GM23338 (cell line): ENCODE results near the gene KRT24. TPM values are rescaled to one million over a fixed set of nuclear protein-coding genes. Genes with fewer than 3 reads are reported as not detected.
A peak's percentile ranks its signal among the peaks of the same experiment; 100 is the strongest.

Source experiments
- ATAC-seq: fragments of 200-7000 bp; cut with Tn5 transposase; 3 replicates; pipeline ENCODE4 v1.9.1; 2020
- DNase-seq: peaks from one replicate; pipeline ENCODE4 v3.0.0-alpha.2; 2015; ENCODE audit warnings: low spot score
- H2AFZ ChIP-seq: fragments of 200-600 bp; sonication (generic); 2 replicates; pipeline ENCODE4 v1.8.0; 2016; ENCODE audit warnings: antibody characterized with exemption, mild to moderate bottlenecking, moderate library complexity
- H3F3A ChIP-seq: fragments of 200-600 bp; sonication (generic); replicated peaks from 2 replicates; pipeline ENCODE4 v1.8.0; 2017; ENCODE audit warnings: antibody characterized with exemption, mixed run types, low read depth
- H3K27ac ChIP-seq: fragments of 200-600 bp; sonication (generic); 2 replicates; pipeline ENCODE4 v1.6.1; 2016; ENCODE audit warnings: low read depth
- H3K27me3 ChIP-seq: fragments of 200-600 bp; sonication (generic); 2 replicates; pipeline ENCODE4 v1.8.0; 2016; ENCODE audit warnings: mild to moderate bottlenecking, mixed run types, moderate library complexity; ENCODE audit not compliant: insufficient read depth
- H3K36me3 ChIP-seq: fragments of 200-600 bp; sonication (generic); 2 replicates; pipeline ENCODE4 v1.8.0; 2016; ENCODE audit warnings: mild to moderate bottlenecking; ENCODE audit not compliant: insufficient read depth
- H3K4me1 ChIP-seq: fragments of 200-600 bp; sonication (generic); 2 replicates; pipeline ENCODE4 v1.8.0; 2016; ENCODE audit warnings: mild to moderate bottlenecking, moderate library complexity; ENCODE audit not compliant: insufficient read depth
- H3K4me2 ChIP-seq: fragments of 200-600 bp; sonication (generic); 2 replicates; pipeline ENCODE4 v1.7.1; 2017; ENCODE audit warnings: mixed run types
- H3K4me3 ChIP-seq: fragments of 200-600 bp; sonication (generic); 2 replicates; pipeline ENCODE4 v1.6.1; 2016; ENCODE audit warnings: mixed run types
- H3K79me2 ChIP-seq: fragments of 200-600 bp; sonication (generic); replicated peaks from 2 replicates; pipeline ENCODE4 v1.8.0; 2017; ENCODE audit warnings: mild to moderate bottlenecking; ENCODE audit not compliant: insufficient read depth
- H3K9me2 ChIP-seq: fragments of 200-600 bp; sonication (generic); 2 replicates; pipeline ENCODE4 v1.8.0; 2017; ENCODE audit not compliant: insufficient read depth
- H4K20me1 ChIP-seq: fragments of 200-600 bp; sonication (generic); replicated peaks from 2 replicates; pipeline ENCODE4 v1.8.0; 2017; ENCODE audit warnings: mild to moderate bottlenecking; ENCODE audit not compliant: insufficient read depth
- H3K27ac Mint-ChIP-seq: 2 replicates; pipeline ENCODE4 v1.8.0; 2020; ENCODE audit warnings: inconsistent platforms, mild to moderate bottlenecking, moderate library complexity, mixed read lengths
- H3K27me3 Mint-ChIP-seq: 3 replicates; pipeline ENCODE4 v1.8.0; 2022; ENCODE audit warnings: low read depth, mild to moderate bottlenecking, moderate library complexity, mixed read lengths, inconsistent platforms; ENCODE audit not compliant: insufficient read depth, poor library complexity
- H3K36me3 Mint-ChIP-seq: 3 replicates; pipeline ENCODE4 v1.8.0; 2021; ENCODE audit warnings: low read depth, mild to moderate bottlenecking, inconsistent platforms, moderate library complexity, mixed read lengths
- H3K4me1 Mint-ChIP-seq: 3 replicates; pipeline ENCODE4 v1.8.0; 2020; ENCODE audit warnings: mild to moderate bottlenecking, inconsistent platforms, mixed read lengths
- H3K4me3 Mint-ChIP-seq: 3 replicates; pipeline ENCODE4 v1.8.0; 2021; ENCODE audit warnings: moderate library complexity, mild to moderate bottlenecking, inconsistent platforms, mixed read lengths
- H3K9me3 Mint-ChIP-seq: 3 replicates; pipeline ENCODE4 v1.8.0; 2020; ENCODE audit warnings: moderate library complexity, mild to moderate bottlenecking, inconsistent platforms, mixed read lengths
- CREB1 ChIP-seq: fragments of 250-450 bp; sonication (Bioruptor Pico); IDR thresholded peaks from 2 replicates; pipeline ENCODE4 v1.5.0; 2020; ENCODE audit warnings: low read depth, mild to moderate bottlenecking, moderate library complexity
- CTCF ChIP-seq, 2 experiments: fragments of 200-600 bp in 1 of 2; sonication (generic) in 1 of 2; conservative IDR thresholded peaks; 2 replicates each; pipeline versions ENCODE4 v1.5.1 to v1.6.1; 2016 to 2017; ENCODE audit warnings: antibody characterized with exemption in 2 of 2, low read depth in 2 of 2, mild to moderate bottlenecking in 2 of 2, moderate library complexity in 1 of 2
- ETS1 ChIP-seq: IDR thresholded peaks from 2 replicates; pipeline ENCODE4 v1.6.1; 2016; ENCODE audit warnings: antibody characterized with exemption
- NANOG ChIP-seq: IDR thresholded peaks from 2 replicates; pipeline ENCODE4 v1.6.1; 2016; ENCODE audit warnings: antibody characterized with exemption, borderline replicate concordance
- REST ChIP-seq: IDR thresholded peaks from one replicate; pipeline ENCODE4 v1.6.1; 2018; ENCODE audit warnings: antibody characterized with exemption; ENCODE audit not compliant: unreplicated experiment
- ZNF114 ChIP-seq: fragments of 250-450 bp; sonication (Bioruptor Pico); IDR thresholded peaks from 2 replicates; pipeline ENCODE4 v1.5.0; 2020; ENCODE audit warnings: mild to moderate bottlenecking, moderate library complexity
- polyA plus RNA-seq: library from polyadenylated mRNA; unstranded; fragments of >200 nt; fragmentation: Nextera tagmentation; extraction: Ambion mirVana; gene quantifications from 2 replicates; pipeline ENCODE4 v1.2.1, GENCODE V29; 2016
- total RNA-seq: library from RNA; depleted of rRNA; stranded (reverse); fragments of >200 nt; shearing (Covaris generic); gene quantifications from 2 replicates; pipeline ENCODE4 v1.2.3, GENCODE V29; 2014

The KRT24 gene
- total and polyA plus RNA-seq, 2 experiments from 2014 or later, result not detected

- TF ChIP-seq ZNF114 (CRISPR knock-in tag) (no peak), NANOG (no peak), ETS1 (no peak)
These were observed 24.1 kb upstream of the KRT24 start (continued) for GRCh38 chr17:40727447-40728231.

- ATAC-seq, result peak; percentile 73
- Histone ChIP-seq H4K20me1 (no peaks in the 10 kb centered on the region), H3K27me3 (no peaks in the 10 kb centered on the region), H3K36me3 (no peaks in the 10 kb centered on the region), H3K4me1 (no peaks in the 10 kb centered on the region), H3K27ac (no peak overlapping the region), H3K4me2 (no peak overlapping the region), H3K79me2 (no peaks in the 10 kb centered on the region), H2AFZ (no peak overlapping the region), H3K9me2 (peaks cover 4% of the 10 kb centered on the region; the same call in 1 of the 2 replicates), H3K4me3 (no peak overlapping the region), H3F3A (no peaks in the 10 kb centered on the region)
- no peaks in the 10 kb centered on the region for H3K36me3 Mint-ChIP-seq
- no peaks in the 10 kb centered on the region for H3K9me3 Mint-ChIP-seq
- H3K4me3 Mint-ChIP-seq, result no peak overlapping the region
- peak; percentile 37 to 47; a peak in 3 of 4 replicates for TF ChIP-seq CTCF (conservative IDR thresholded peaks at IDR 0.05; ENCODE audit: low read depth in 2 of 2)
- no peak for TF ChIP-seq CREB1 (CRISPR knock-in tag)
- peaks cover 2% of the 10 kb centered on the region for H3K27me3 Mint-ChIP-seq
- no peaks in the 10 kb centered on the region for H3K4me1 Mint-ChIP-seq
- peak; percentile 47 for DNase-seq
- no peak overlapping the region for H3K27ac Mint-ChIP-seq
These were observed 23.4 kb upstream of the KRT24 start for GRCh38 chr17:40726919-40727318.

- H3K79me2 ChIP-seq, result no peaks in the 10 kb centered on the region
- H3K4me2 ChIP-seq, result no peak overlapping the region
- H3K27ac Mint-ChIP-seq, result no peak overlapping the region
- no peaks in the 10 kb centered on the region for H3K4me1 ChIP-seq
- no peaks in the 10 kb centered on the region for H4K20me1 ChIP-seq
- no peaks in the 10 kb centered on the region for H3K4me1 Mint-ChIP-seq
- no peaks in the 10 kb centered on the region for H3K9me3 Mint-ChIP-seq
- H3K36me3 Mint-ChIP-seq, result no peaks in the 10 kb centered on the region
- H3F3A ChIP-seq, result no peaks in the 10 kb centered on the region
- H3K4me3 Mint-ChIP-seq, result no peak overlapping the region
- ATAC-seq (no peak), DNase-seq (no peak)
- H3K27me3 Mint-ChIP-seq, result peaks cover 4% of the 10 kb centered on the region
- H3K27me3 ChIP-seq, result no peaks in the 10 kb centered on the region
- H3K36me3 ChIP-seq, result no peaks in the 10 kb centered on the region
- peaks cover 4% of the 10 kb centered on the region; the same call in 1 of the 2 replicates for H3K9me2 ChIP-seq
- H2AFZ ChIP-seq, result no peak overlapping the region
- no peak overlapping the region for H3K27ac ChIP-seq
- H3K4me3 ChIP-seq, result no peak overlapping the region
- TF ChIP-seq REST, result no peak
These were observed 21.1 kb upstream of the KRT24 start for GRCh38 chr17:40724656-40725055.
